ENCODE data around the gene TOB1.

Gene TOB1

DNA sequence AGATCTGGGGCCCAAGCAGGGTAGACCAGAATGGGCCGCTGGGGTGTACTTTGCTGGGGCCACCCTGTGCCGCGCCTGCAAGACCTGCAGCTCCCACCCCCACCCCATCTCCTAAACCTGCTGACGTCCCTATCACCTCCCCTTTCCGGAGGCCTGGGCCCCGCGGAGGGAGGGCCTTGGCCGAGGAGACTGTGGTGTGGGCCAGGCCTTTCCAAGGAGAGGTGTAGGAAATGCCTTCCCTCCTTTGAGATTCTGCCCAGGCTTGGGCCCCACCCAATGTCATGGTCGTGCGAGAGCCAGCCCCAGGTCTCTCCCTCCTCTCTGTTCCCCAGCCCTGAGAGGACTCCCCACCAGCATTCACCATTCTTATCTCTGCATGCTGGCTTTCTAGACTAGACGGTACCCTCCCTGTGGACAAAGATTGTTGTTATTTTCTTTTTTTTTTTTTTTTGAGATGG is 34.7 kb downstream of the TOB1 start:
- no peak overlapping the region for H3K4me3 ChIP-seq (replicated peaks; ENCODE audit: low read depth, low read length)
- DNase-seq (ENCODE audit: extremely low read depth, low read depth) = no peak
- no peak for TF ChIP-seq CTCF (IDR thresholded peaks at IDR 0.05; ENCODE audit: low read depth, low read length, missing control alignments)

DNA sequence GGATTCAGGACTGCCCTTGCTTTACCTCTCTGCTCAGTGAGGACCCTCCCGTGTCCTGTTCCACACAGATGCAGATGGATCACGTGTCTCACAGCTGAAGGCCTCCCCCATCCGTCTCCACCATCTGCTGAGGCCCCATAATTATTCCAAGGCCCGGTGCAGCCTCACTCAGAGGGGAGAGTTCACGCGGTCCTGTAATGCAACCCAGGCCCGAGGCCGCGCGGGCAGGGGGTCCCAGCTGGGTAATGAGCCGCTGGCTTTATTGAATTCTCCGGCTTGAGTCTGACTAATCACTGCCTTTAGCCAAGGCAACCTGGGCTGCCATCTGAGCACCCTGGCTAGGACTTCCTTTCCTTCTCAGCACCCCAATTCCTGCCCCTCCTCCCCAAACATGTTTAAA is 35.2 kb downstream of the TOB1 start:
- no peak for DNase-seq (ENCODE audit: extremely low read depth, low read depth)
- no peak overlapping the region for H3K4me3 ChIP-seq (replicated peaks; ENCODE audit: low read depth, low read length)
- TF ChIP-seq CTCF (IDR thresholded peaks at IDR 0.05; ENCODE audit: low read depth, low read length, missing control alignments) = no peak

- TF ChIP-seq CTCF (IDR thresholded peaks at IDR 0.05; ENCODE audit: low read depth, low read length, missing control alignments) = no peak
- no peak overlapping the region for H3K4me3 ChIP-seq (replicated peaks; ENCODE audit: low read depth, low read length)
- no peak for DNase-seq (ENCODE audit: extremely low read depth, low read depth)
These were observed 35.8 kb downstream of the TOB1 start for GRCh38 chr17:50830352-50830751.

GRCh38 chr17:50829332-50829731 is 36.8 kb downstream of the TOB1 start:
- no peak for DNase-seq (ENCODE audit: extremely low read depth, low read depth)
- H3K4me3 ChIP-seq (replicated peaks; ENCODE audit: low read depth, low read length) = no peak overlapping the region
- no peak for TF ChIP-seq CTCF (IDR thresholded peaks at IDR 0.05; ENCODE audit: low read depth, low read length, missing control alignments)

DNA sequence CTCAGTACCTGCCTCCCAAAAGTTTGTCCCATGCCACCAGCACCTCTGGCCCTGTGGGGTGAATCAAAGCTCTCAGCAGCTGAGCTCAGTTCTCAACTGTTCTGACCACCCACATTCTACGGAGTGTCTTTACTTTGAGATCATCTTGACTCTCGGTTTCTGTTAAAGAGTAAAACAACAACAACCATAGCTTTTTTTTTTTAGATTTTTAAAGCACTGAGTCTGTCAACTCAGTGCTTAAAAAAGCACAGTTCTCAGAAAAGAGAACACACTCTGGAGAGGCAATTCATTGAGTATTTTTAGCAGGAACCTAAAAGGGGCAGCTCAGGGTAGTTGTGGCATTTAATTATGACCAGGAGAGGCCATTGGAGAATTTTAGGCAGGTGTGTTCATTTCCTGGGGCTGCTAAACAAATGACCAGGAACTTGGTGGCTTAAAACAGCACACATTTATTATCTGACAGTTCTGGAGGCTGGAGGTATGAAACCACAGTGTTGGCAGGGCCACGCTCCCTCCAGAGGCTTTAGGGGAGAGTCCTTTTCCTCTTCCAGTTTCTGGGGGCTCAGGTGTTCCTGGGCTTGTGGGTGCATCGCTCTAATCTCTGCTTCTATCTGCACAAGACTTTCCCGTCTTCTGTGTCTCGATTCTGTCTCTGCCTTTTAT is 37.5 kb downstream of the TOB1 start:
- H3K4me3 ChIP-seq (replicated peaks; ENCODE audit: low read depth, low read length) = no peak overlapping the region
- TF ChIP-seq CTCF (IDR thresholded peaks at IDR 0.05; ENCODE audit: low read depth, low read length, missing control alignments) = no peak

DNA sequence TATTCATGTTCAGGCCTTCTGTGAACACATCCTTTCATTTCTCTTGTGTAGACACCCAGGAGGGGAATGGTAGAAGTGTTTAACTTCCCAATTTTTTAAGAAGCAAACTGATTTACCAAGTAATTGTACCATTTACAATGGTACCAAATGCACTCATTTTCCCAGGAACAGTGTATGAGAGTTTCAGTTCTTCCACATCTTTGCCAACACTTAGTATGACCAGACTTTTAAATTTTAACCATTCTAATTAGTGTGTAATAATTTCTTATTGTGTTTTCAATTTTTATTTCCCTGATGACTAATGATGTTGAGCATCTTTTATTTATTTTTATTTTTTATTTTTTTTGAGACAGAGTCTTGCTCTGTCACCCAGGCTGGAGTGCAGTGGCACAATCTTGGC is 41.0 kb downstream of the TOB1 start:
- DNase-seq (ENCODE audit: extremely low read depth, low read depth) = no peak
- no peak overlapping the region for H3K4me3 ChIP-seq (replicated peaks; ENCODE audit: low read depth, low read length)
- no peak for TF ChIP-seq CTCF (IDR thresholded peaks at IDR 0.05; ENCODE audit: low read depth, low read length, missing control alignments)

More for the DNA sequence above, 37.5 kb downstream of the TOB1 start:
- no peak for DNase-seq (ENCODE audit: extremely low read depth, low read depth)

- no peak for TF ChIP-seq CTCF (IDR thresholded peaks at IDR 0.05; ENCODE audit: low read depth, low read length, missing control alignments)
- no peak overlapping the region for H3K4me3 ChIP-seq (replicated peaks; ENCODE audit: low read depth, low read length)
- no peak for DNase-seq (ENCODE audit: extremely low read depth, low read depth)
These were observed 41.7 kb downstream of the TOB1 start for GRCh38 chr17:50824429-50824828.
